Neural cell (in vitro differentiated cells): ENCODE measurements around the gene FOXJ1. TPM values are rescaled to one million over a fixed set of nuclear protein-coding genes. Genes with fewer than 3 reads are reported as not detected.

ENCODE experiments used
- H2AFZ ChIP-seq: fragments of 200-600, 300-800 bp; sonication (generic), shearing (Covaris generic); 2 replicates; pipeline ENCODE4 v1.6.0; 2014; ENCODE audit warnings: low read depth, mild to moderate bottlenecking, antibody characterized with exemption, low read length, moderate library complexity
- H3F3A ChIP-seq: fragments of 200-600 bp; shearing (Covaris generic); 2 replicates; pipeline ENCODE4 v1.6.1; 2016; ENCODE audit warnings: mild to moderate bottlenecking, moderate library complexity, mixed read lengths, antibody characterized with exemption, low read length; ENCODE audit not compliant: insufficient read depth, poor library complexity, severe bottlenecking
- H3K27ac ChIP-seq: fragments of 200-600, 300-800 bp; sonication (generic), shearing (Covaris generic); 2 replicates; pipeline ENCODE4 v1.5.1; 2014; ENCODE audit warnings: mild to moderate bottlenecking, low read length, moderate library complexity
- H3K27me3 ChIP-seq: fragments of 300-800, 200-600 bp; sonication (generic), shearing (Covaris generic); 2 replicates; pipeline ENCODE4 v1.6.0; 2014; ENCODE audit warnings: mild to moderate bottlenecking, low read depth, low read length, moderate library complexity; ENCODE audit not compliant: insufficient read depth
- H3K36me3 ChIP-seq: fragments of 300-800, 200-600 bp; sonication (generic), shearing (Covaris generic); 2 replicates; pipeline ENCODE4 v1.5.1; 2014; ENCODE audit warnings: mild to moderate bottlenecking, antibody characterized with exemption, low read length, moderate library complexity; ENCODE audit not compliant: insufficient read depth
- H3K4me2 ChIP-seq: fragments of 300-800, 200-600 bp; sonication (generic), shearing (Covaris generic); 2 replicates; pipeline ENCODE4 v1.6.0; 2014; ENCODE audit warnings: mild to moderate bottlenecking, low read length
- H3K4me3 ChIP-seq: fragments of 300-800, 200-600 bp; sonication (generic), shearing (Covaris generic); 2 replicates; pipeline ENCODE4 v1.5.1; 2014; ENCODE audit warnings: mild to moderate bottlenecking, low read length, moderate library complexity
- H3K79me2 ChIP-seq: fragments of 200-600 bp; shearing (Covaris generic); replicated peaks from 2 replicates; pipeline ENCODE4 v1.6.0; 2014; ENCODE audit warnings: mild to moderate bottlenecking, low read length, moderate library complexity; ENCODE audit not compliant: insufficient read depth
- H3K9ac ChIP-seq: fragments of 300-800, 200-600 bp; sonication (generic), shearing (Covaris generic); 2 replicates; pipeline ENCODE4 v1.6.1; 2016; ENCODE audit warnings: mild to moderate bottlenecking, low read length, mixed read lengths
- H3K9me2 ChIP-seq: fragments of 200-600 bp; shearing (Covaris generic); 2 replicates; pipeline ENCODE4 v1.6.1; 2016; ENCODE audit warnings: mild to moderate bottlenecking, low read length, mixed read lengths; ENCODE audit not compliant: insufficient read depth
- H3K9me3 ChIP-seq: fragments of 200-600, 300-800 bp; sonication (generic), shearing (Covaris generic); 2 replicates; pipeline ENCODE4 v1.6.1; 2016; ENCODE audit warnings: mild to moderate bottlenecking, mixed run types, low read length, moderate library complexity, mixed read lengths
- H4K20me1 ChIP-seq: fragments of 200-600 bp; shearing (Covaris generic); 2 replicates; pipeline ENCODE4 v1.6.1; 2016; ENCODE audit warnings: mild to moderate bottlenecking, mixed run types; ENCODE audit not compliant: insufficient read depth
- CTCF ChIP-seq: fragments of 450-650 bp; IDR thresholded peaks from 2 replicates; pipeline ENCODE4 v1.5.1; 2014; ENCODE audit warnings: antibody characterized with exemption, mild to moderate bottlenecking, moderate library complexity; ENCODE audit not compliant: poor library complexity, severe bottlenecking
- POLR2AphosphoS5 ChIP-seq: IDR thresholded peaks from 2 replicates; pipeline ENCODE4 v1.6.1; 2012
- RAD21 ChIP-seq: fragments of 450-650 bp; conservative IDR thresholded peaks from 2 replicates; pipeline ENCODE4 v1.6.1; 2014; ENCODE audit warnings: antibody characterized with exemption, mild to moderate bottlenecking, moderate library complexity
- REST ChIP-seq: IDR thresholded peaks from 2 replicates; pipeline ENCODE4 v1.6.1; 2012; ENCODE audit warnings: borderline replicate concordance
- SMC3 ChIP-seq: fragments of 450-650 bp; conservative IDR thresholded peaks from 2 replicates; pipeline ENCODE4 v1.6.1; 2014; ENCODE audit warnings: antibody characterized with exemption, mild to moderate bottlenecking, moderate library complexity; ENCODE audit not compliant: poor library complexity
- TAF1 ChIP-seq: IDR thresholded peaks from 2 replicates; pipeline ENCODE4 v1.6.1; 2012; ENCODE audit warnings: low read depth
- polyA plus RNA-seq: library from polyadenylated mRNA; depleted of rRNA; stranded (reverse); fragments of >200 nt; gene quantifications from 2 replicates; pipeline ENCODE4 v1.2.3, GENCODE V29; 2014

Gene FOXJ1
- polyA plus RNA-seq, 1 donor from 2014 or later: 0.56 TPM

- Histone ChIP-seq H3K9me2 (no peaks in the 10 kb centered on the region), H3K27me3 (peaks cover 18% of the 10 kb centered on the region), H3K79me2 (no peaks in the 10 kb centered on the region), H3K36me3 (no peaks in the 10 kb centered on the region), H3F3A (no peaks in the 10 kb centered on the region), H3K9ac (peak overlapping the region; percentile 56), H2AFZ (no peak overlapping the region), H4K20me1 (no peaks in the 10 kb centered on the region), H3K27ac (peak overlapping the region; percentile 19), H3K4me3 (peak overlapping the region; percentile 48), H3K4me2 (no peak overlapping the region), H3K9me3 (no peaks in the 10 kb centered on the region)
- TF ChIP-seq TAF1 (peak; percentile 38), CTCF (no peak), REST (peak; percentile 32)
These were observed 2.7 kb downstream of the FOXJ1 start for GRCh38 chr17:76138234-76138895.

GRCh38 chr17:76137351-76138233 lies 3.5 kb downstream of the FOXJ1 start:
- H3K9ac ChIP-seq: peak overlapping the region; percentile 56

More at GRCh38 chr17:76137351-76138233, 3.5 kb downstream of the FOXJ1 start:
- no peaks in the 10 kb centered on the region for H3F3A ChIP-seq
- peaks cover 18% of the 10 kb centered on the region for H3K27me3 ChIP-seq
- no peaks in the 10 kb centered on the region for H3K36me3 ChIP-seq
- no peaks in the 10 kb centered on the region for H3K79me2 ChIP-seq
- TF ChIP-seq SMC3 (no peak), POLR2AphosphoS5 (peak; percentile 23), TAF1 (peak; percentile 16), REST (no peak), RAD21 (no peak)
- peak overlapping the region; percentile 48 for H3K4me3 ChIP-seq
- no peaks in the 10 kb centered on the region for H3K9me2 ChIP-seq
- H3K27ac ChIP-seq: peak overlapping the region; percentile 19
- no peak overlapping the region for H3K4me2 ChIP-seq
- H2AFZ ChIP-seq: no peak overlapping the region
- no peaks in the 10 kb centered on the region for H4K20me1 ChIP-seq
- no peaks in the 10 kb centered on the region for H3K9me3 ChIP-seq
